Stomach (tissue), 4 donors: ENCODE data around the gene VPS54.

Experiments
- CTCF ChIP-seq, 7 experiments: fragments of 450-650 bp in 4 of 7; fragments of 200-600 bp in 3 of 7; sonication (generic) in 3 of 7; IDR thresholded peaks; one replicate each; pipeline ENCODE4 v1.5.1; 2016 to 2019; ENCODE audit warnings: antibody characterized with exemption in 7 of 7, control low read depth in 2 of 7, mild to moderate bottlenecking in 1 of 7
- EP300 ChIP-seq: sonication (generic); formaldehyde crosslinking; IDR thresholded peaks from one replicate; pipeline ENCODE4 v1.6.1; 2017; ENCODE audit warnings: antibody characterized with exemption

GRCh38 chr2:64017811-64018700 is 1.2 kb downstream of the VPS54 start:
- TF ChIP-seq EP300 (no peak), CTCF (IDR thresholded peaks at IDR 0.05) (no peak)
